Measurements from ENCODE around the gene C2orf80.

DNA sequence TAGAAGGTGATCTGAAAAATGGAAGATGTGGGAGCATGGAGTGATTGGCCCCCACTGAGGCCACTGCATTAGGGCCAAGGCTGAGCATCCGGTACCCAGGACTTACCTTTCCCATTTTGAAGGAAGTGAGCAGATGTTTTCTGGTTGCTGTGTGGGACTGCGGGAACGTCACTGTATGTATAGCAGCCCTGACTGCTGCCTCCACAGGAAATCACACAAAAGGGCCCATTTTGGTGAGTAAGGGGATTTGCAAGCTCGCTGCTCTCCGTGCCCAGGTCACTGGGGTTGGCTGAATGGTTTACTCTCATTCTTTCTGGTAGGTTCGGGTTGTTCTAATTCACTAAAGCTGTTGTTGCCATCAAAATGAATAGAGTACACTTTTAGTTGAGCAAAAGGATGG is 43.8 kb downstream of the C2orf80 start, which contains the start of gene CRYGB:
- TF ChIP-seq, protein P1, sequence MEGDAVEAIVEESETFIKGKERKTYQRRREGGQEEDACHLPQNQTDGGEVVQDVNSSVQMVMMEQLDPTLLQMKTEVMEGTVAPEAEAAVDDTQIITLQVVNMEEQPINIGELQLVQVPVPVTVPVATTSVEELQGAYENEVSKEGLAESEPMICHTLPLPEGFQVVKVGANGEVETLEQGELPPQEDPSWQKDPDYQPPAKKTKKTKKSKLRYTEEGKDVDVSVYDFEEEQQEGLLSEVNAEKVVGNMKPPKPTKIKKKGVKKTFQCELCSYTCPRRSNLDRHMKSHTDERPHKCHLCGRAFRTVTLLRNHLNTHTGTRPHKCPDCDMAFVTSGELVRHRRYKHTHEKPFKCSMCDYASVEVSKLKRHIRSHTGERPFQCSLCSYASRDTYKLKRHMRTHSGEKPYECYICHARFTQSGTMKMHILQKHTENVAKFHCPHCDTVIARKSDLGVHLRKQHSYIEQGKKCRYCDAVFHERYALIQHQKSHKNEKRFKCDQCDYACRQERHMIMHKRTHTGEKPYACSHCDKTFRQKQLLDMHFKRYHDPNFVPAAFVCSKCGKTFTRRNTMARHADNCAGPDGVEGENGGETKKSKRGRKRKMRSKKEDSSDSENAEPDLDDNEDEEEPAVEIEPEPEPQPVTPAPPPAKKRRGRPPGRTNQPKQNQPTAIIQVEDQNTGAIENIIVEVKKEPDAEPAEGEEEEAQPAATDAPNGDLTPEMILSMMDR (IDR thresholded peaks at IDR 0.05; ENCODE audit: low read depth, low read length, poor library complexity, severe bottlenecking): no peak
- TF ChIP-seq EZH2phosphoT487 (IDR thresholded peaks at IDR 0.05; ENCODE audit: borderline replicate concordance, low read length): no peak
